Gastrocnemius medialis (tissue), 4 donors: ENCODE results near the gene NFILZ.

ENCODE experiments used
- POLR2A ChIP-seq, 2 donors: fragments of 450-650 bp; IDR thresholded peaks; one replicate each; pipeline ENCODE4 v1.6.1; 2017; ENCODE audit warnings: antibody characterized with exemption in 2 of 2, mild to moderate bottlenecking in 2 of 2, moderate library complexity in 2 of 2
- TF ChIP-seq, protein P1 (sequence below), 5 experiments: fragments of 450-650 bp in 3 of 5; fragments of 200-600 bp in 2 of 5; sonication (generic) in 2 of 5; IDR thresholded peaks in 4 of 5; conservative IDR thresholded peaks in 1 of 5; 1 replicate in 4 of 5; 2 replicates in 1 of 5; pipeline ENCODE4 v1.5.1; 2016 to 2019; ENCODE audit warnings: antibody characterized with exemption in 5 of 5, mild to moderate bottlenecking in 3 of 5, moderate library complexity in 3 of 5

- TF ChIP-seq POLR2A (IDR thresholded peaks at IDR 0.05): no peak
- TF ChIP-seq, protein P1, sequence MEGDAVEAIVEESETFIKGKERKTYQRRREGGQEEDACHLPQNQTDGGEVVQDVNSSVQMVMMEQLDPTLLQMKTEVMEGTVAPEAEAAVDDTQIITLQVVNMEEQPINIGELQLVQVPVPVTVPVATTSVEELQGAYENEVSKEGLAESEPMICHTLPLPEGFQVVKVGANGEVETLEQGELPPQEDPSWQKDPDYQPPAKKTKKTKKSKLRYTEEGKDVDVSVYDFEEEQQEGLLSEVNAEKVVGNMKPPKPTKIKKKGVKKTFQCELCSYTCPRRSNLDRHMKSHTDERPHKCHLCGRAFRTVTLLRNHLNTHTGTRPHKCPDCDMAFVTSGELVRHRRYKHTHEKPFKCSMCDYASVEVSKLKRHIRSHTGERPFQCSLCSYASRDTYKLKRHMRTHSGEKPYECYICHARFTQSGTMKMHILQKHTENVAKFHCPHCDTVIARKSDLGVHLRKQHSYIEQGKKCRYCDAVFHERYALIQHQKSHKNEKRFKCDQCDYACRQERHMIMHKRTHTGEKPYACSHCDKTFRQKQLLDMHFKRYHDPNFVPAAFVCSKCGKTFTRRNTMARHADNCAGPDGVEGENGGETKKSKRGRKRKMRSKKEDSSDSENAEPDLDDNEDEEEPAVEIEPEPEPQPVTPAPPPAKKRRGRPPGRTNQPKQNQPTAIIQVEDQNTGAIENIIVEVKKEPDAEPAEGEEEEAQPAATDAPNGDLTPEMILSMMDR (IDR thresholded peaks at IDR 0.05 in 4 of 5, conservative IDR thresholded peaks at IDR 0.05 in 1 of 5): no peak
Observed at GRCh38 chr19:8584965-8585893, 45.2 kb upstream of the NFILZ start.
